Mesendoderm (in vitro differentiated cells): ENCODE measurements around the gene CTIF.

Experiments
- DNase-seq: peaks from one replicate; pipeline ENCODE4 v3.0.0; 2013
- H2AK5ac ChIP-seq: 2 replicates; pipeline ENCODE4 v1.6.1; 2013; ENCODE audit warnings: low read length, inconsistent platforms
- H2BK120ac ChIP-seq: 2 replicates; pipeline ENCODE4 v1.6.1; 2013; ENCODE audit warnings: low read depth, mild to moderate bottlenecking, low read length, moderate library complexity, mixed read lengths
- H2BK15ac ChIP-seq: replicated peaks from 2 replicates; pipeline ENCODE4 v1.6.1; 2013; ENCODE audit warnings: low read depth, mild to moderate bottlenecking, moderate library complexity
- H2BK5ac ChIP-seq: 2 replicates; pipeline ENCODE4 v1.6.1; 2013; ENCODE audit warnings: low read length, inconsistent platforms
- H3K18ac ChIP-seq: 2 replicates; pipeline ENCODE4 v1.6.1; 2013; ENCODE audit warnings: mild to moderate bottlenecking, low read length, mixed read lengths
- H3K23ac ChIP-seq: one replicate; pipeline ENCODE4 v1.6.1; 2013; ENCODE audit warnings: low read length
- H3K27ac ChIP-seq: 2 replicates; pipeline ENCODE4 v1.5.1; 2013; ENCODE audit warnings: low read depth, mild to moderate bottlenecking, inconsistent platforms, low read length, moderate library complexity
- H3K27me3 ChIP-seq: 2 replicates; pipeline ENCODE4 v1.6.1; 2013; ENCODE audit warnings: low read length, control low read depth, mild to moderate bottlenecking, inconsistent platforms; ENCODE audit not compliant: insufficient read depth, poor library complexity
- H3K36me3 ChIP-seq: 2 replicates; pipeline ENCODE4 v1.6.1; 2013; ENCODE audit warnings: low read length, inconsistent platforms; ENCODE audit not compliant: control insufficient read depth, insufficient read depth
- H3K4ac ChIP-seq: one replicate; pipeline ENCODE4 v1.6.1; 2013; ENCODE audit warnings: low read depth, mild to moderate bottlenecking, low read length, moderate library complexity
- H3K4me1 ChIP-seq: 2 replicates; pipeline ENCODE4 v1.6.1; 2013; ENCODE audit warnings: low read depth, low read length, inconsistent platforms; ENCODE audit not compliant: control insufficient read depth
- H3K4me2 ChIP-seq: 2 replicates; pipeline ENCODE4 v1.6.1; 2013; ENCODE audit warnings: low read length
- H3K4me3 ChIP-seq: 2 replicates; pipeline ENCODE4 v1.5.1; 2013; ENCODE audit warnings: mild to moderate bottlenecking, low read length
- H3K56ac ChIP-seq: one replicate; pipeline ENCODE4 v1.6.1; 2013; ENCODE audit warnings: low read length
- H3K79me1 ChIP-seq: 2 replicates; pipeline ENCODE4 v1.6.1; 2013; ENCODE audit warnings: low read length, inconsistent platforms
- H3K79me2 ChIP-seq: 2 replicates; pipeline ENCODE4 v1.6.1; 2013; ENCODE audit warnings: mild to moderate bottlenecking, low read length; ENCODE audit not compliant: control insufficient read depth, insufficient read depth
- H3K9ac ChIP-seq: 2 replicates; pipeline ENCODE4 v1.6.1; 2013; ENCODE audit warnings: low read length, inconsistent platforms
- H4K5ac ChIP-seq: one replicate; pipeline ENCODE4 v1.6.1; 2013; ENCODE audit warnings: low read length
- H4K8ac ChIP-seq: one replicate; pipeline ENCODE4 v1.6.1; 2013; ENCODE audit warnings: low read depth, mild to moderate bottlenecking, control low read depth, low read length, moderate library complexity
- WGBS: extraction: QIAGEN DNeasy Blood & Tissue Kit; methylation state at CpG from one replicate; pipeline ENCODE4 v1.1.7; 2013; ENCODE audit warnings: low lambda C conversion rate, missing lambda C conversion rate; ENCODE audit not compliant: insufficient coverage; ENCODE audit errors: extremely low coverage; 5-methylcytosine and 5-hydroxymethylcytosine counted together

Gene CTIF

GRCh38 chr18:48602759-48603390 lies 64.0 kb downstream of the CTIF start:
- H3K4me3 ChIP-seq = no peak overlapping the region
- no peak overlapping the region for H2BK15ac ChIP-seq
- H2BK5ac ChIP-seq = no peak overlapping the region
- H2BK120ac ChIP-seq = no peak overlapping the region
- no peak overlapping the region for H3K23ac ChIP-seq
- WGBS = no CpG with 5 or more reads among the region's 3 CpGs
- peaks cover 4% of the 10 kb centered on the region for H3K4me1 ChIP-seq
- no peak overlapping the region for H4K8ac ChIP-seq
- no peak overlapping the region for H2AK5ac ChIP-seq
- H3K27me3 ChIP-seq = no peaks in the 10 kb centered on the region
- no peak overlapping the region for H3K27ac ChIP-seq
- no peaks in the 10 kb centered on the region for H3K79me2 ChIP-seq
- H3K56ac ChIP-seq = no peak overlapping the region
- H3K9ac ChIP-seq = no peak overlapping the region
- no peak overlapping the region for H3K4me2 ChIP-seq
- peaks cover 8% of the 10 kb centered on the region for H3K79me1 ChIP-seq
- H3K4ac ChIP-seq = no peak overlapping the region
- H3K36me3 ChIP-seq = no peaks in the 10 kb centered on the region
- DNase-seq = no peak
- no peak overlapping the region for H3K18ac ChIP-seq
- no peak overlapping the region for H4K5ac ChIP-seq

- Histone ChIP-seq H2BK5ac (no peak overlapping the region), H4K8ac (no peak overlapping the region), H3K4me1 (peaks cover 4% of the 10 kb centered on the region), H3K27ac (no peak overlapping the region), H2BK120ac (no peak overlapping the region), H3K56ac (no peak overlapping the region), H3K4me3 (no peak overlapping the region), H3K18ac (no peak overlapping the region), H3K9ac (no peak overlapping the region), H3K4ac (no peak overlapping the region), H3K36me3 (no peaks in the 10 kb centered on the region), H3K79me1 (peaks cover 7% of the 10 kb centered on the region), H2AK5ac (no peak overlapping the region), H3K27me3 (no peaks in the 10 kb centered on the region), H4K5ac (no peak overlapping the region), H2BK15ac (no peak overlapping the region), H3K23ac (no peak overlapping the region), H3K4me2 (no peak overlapping the region), H3K79me2 (no peaks in the 10 kb centered on the region)
- peak; percentile 98 for DNase-seq
- whole genome bisulfite sequencing = no CpG with 5 or more reads among the region's 3 CpGs
Observed at GRCh38 chr18:48605408-48605845, 66.6 kb downstream of the CTIF start.

GRCh38 chr18:48607056-48607984 lies 68.5 kb downstream of the CTIF start:
- no peak for DNase-seq
- Histone ChIP-seq H3K79me2 (no peaks in the 10 kb centered on the region), H4K5ac (no peak overlapping the region), H4K8ac (no peak overlapping the region), H3K4ac (no peak overlapping the region), H3K56ac (no peak overlapping the region), H3K4me2 (no peak overlapping the region), H3K18ac (no peak overlapping the region), H3K4me3 (no peak overlapping the region), H3K36me3 (no peaks in the 10 kb centered on the region), H3K23ac (no peak overlapping the region), H3K9ac (no peak overlapping the region), H3K4me1 (peaks cover 4% of the 10 kb centered on the region), H3K79me1 (peaks cover 7% of the 10 kb centered on the region), H2BK15ac (no peak overlapping the region), H3K27me3 (no peaks in the 10 kb centered on the region), H2AK5ac (no peak overlapping the region), H2BK120ac (no peak overlapping the region), H2BK5ac (no peak overlapping the region), H3K27ac (no peak overlapping the region)
- WGBS = no CpG with 5 or more reads among the region's 8 CpGs

GRCh38 chr18:48608581-48608980 lies 69.8 kb downstream of the CTIF start:
- no peak overlapping the region for H2AK5ac ChIP-seq
- no peaks in the 10 kb centered on the region for H3K36me3 ChIP-seq
- no peak overlapping the region for H3K18ac ChIP-seq
- H3K4ac ChIP-seq = no peak overlapping the region
- H3K4me3 ChIP-seq = no peak overlapping the region
- no peak overlapping the region for H4K8ac ChIP-seq
- no peak overlapping the region for H3K56ac ChIP-seq
- H3K27ac ChIP-seq = no peak overlapping the region
- H3K79me1 ChIP-seq = peaks cover 7% of the 10 kb centered on the region
- no peak overlapping the region for H4K5ac ChIP-seq
- H3K23ac ChIP-seq = no peak overlapping the region
- no peak overlapping the region for H2BK5ac ChIP-seq
- no peaks in the 10 kb centered on the region for H3K79me2 ChIP-seq
- DNase-seq = no peak
- no peak overlapping the region for H2BK120ac ChIP-seq
- H3K27me3 ChIP-seq = no peaks in the 10 kb centered on the region
- no CpG with 5 or more reads among the region's 5 CpGs for WGBS
- no peak overlapping the region for H3K9ac ChIP-seq
- H3K4me1 ChIP-seq = peaks cover 4% of the 10 kb centered on the region
- no peak overlapping the region for H3K4me2 ChIP-seq
- no peak overlapping the region for H2BK15ac ChIP-seq

GRCh38 chr18:48609114-48609513 lies 70.3 kb downstream of the CTIF start:
- H2BK5ac ChIP-seq = no peak overlapping the region
- H3K4me3 ChIP-seq = no peak overlapping the region
- H3K23ac ChIP-seq = no peak overlapping the region
- peaks cover 7% of the 10 kb centered on the region for H3K79me1 ChIP-seq
- H4K5ac ChIP-seq = no peak overlapping the region
- no peak overlapping the region for H4K8ac ChIP-seq
- H3K27ac ChIP-seq = no peak overlapping the region
- no peak overlapping the region for H3K4me2 ChIP-seq
- no peak overlapping the region for H3K9ac ChIP-seq
- H3K36me3 ChIP-seq = no peaks in the 10 kb centered on the region
- H3K56ac ChIP-seq = no peak overlapping the region
- no CpG with 5 or more reads among the region's 3 CpGs for WGBS
- peaks cover 4% of the 10 kb centered on the region for H3K4me1 ChIP-seq
- no peaks in the 10 kb centered on the region for H3K79me2 ChIP-seq
- H2AK5ac ChIP-seq = no peak overlapping the region
- no peak overlapping the region for H2BK120ac ChIP-seq
- no peak overlapping the region for H3K18ac ChIP-seq
- no peak overlapping the region for H3K4ac ChIP-seq
- no peak overlapping the region for H2BK15ac ChIP-seq
- no peaks in the 10 kb centered on the region for H3K27me3 ChIP-seq
- no peak for DNase-seq
